ENCODE results near the gene C5orf63.
"Not testable (repeated sequence)": the region's sequence is repeated elsewhere in the genome, so short reads cannot be mapped to it uniquely, and the experiment has no call there.

The C5orf63 gene

GRCh38 chr5:127072861-127073846, at the start of gene C5orf63:
TSS of gene C5orf63 (minus strand) at chr5:127073502. CDS start at chr5:127058995, 14,507 bp downstream.
- peak; percentile 42 to 67 (median 48) for DNase-seq (ENCODE audit: low read depth in 4 of 4, low spot score in 1 of 4)

DNA sequence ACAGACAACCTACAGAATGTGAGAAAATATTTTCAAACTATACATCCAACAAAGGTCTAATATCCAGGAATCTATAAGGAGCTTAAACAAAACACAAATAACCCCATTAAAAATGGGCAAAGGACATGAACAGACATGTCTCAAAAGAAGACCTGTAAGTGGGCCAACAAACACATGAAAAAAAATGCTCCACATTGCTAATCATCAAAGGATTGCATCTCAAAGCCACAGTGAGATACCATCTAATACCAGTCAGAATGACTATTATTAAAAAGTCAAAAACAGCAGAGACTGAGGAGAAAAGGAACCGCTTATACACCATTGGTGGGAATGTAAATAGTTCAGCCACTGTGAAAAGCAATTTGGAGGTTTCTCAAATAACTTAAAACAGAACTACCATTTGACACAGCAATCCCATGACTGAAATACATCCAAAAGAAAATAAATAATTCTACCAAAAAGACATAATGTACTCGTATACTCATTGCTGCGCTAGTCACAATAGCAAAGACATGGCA, 39.1 kb upstream of the C5orf63 start:
- no peak for DNase-seq (ENCODE audit: low read depth in 4 of 4, low spot score in 1 of 4)

DNA sequence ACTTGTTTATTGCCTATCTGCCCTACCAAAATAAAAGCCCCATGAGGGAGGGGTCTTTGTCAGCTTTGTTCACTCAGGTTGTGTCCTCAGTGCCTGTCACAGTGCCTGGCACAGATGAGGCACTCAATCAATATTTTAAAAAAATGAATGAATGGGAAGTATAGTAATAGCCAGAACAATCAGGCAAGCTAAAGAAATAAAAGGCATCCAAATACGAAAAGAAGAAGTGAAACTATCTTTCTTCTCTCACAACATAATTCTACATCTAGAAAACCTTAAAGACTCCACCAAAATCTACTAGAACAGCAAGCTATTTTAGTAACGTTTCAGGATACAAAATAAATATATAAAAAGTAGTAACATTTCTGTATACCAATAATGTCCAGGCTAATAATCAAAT, 37.8 kb upstream of the C5orf63 start:
- DNase-seq (ENCODE audit: low read depth in 4 of 4, low spot score in 1 of 4) = no peak

DNA sequence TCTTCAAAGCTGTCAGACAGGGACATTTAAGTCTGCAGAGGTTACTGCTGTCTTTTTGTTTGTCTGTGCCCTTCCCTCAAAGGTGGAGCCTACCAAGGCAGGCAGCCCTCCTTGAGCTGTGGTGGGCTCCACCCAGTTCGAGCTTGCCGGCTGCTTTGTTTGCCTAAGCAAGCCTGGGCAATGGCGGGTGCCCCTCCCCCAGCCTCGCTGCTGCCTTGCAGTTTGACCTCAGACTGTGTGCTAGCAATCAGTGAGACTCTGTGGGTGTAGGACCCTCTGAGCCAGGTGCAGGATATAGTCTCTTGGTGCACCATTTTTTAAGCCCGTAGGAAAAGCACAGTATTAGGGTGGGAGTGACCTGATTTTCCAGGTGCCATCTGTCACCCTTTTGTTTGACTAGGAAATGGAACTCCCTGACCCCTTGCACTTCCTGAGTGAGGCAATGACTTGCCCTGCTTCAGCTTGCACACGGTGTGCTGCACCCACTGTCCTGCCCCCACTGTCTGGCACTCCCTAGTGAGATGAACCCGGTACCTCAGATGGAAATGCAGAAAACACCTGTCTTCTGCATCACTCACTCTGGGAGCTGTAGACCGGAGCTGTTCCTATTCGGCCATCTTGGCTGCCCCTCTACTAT, 35.4 kb upstream of the C5orf63 start:
- not testable (repeated sequence) for DNase-seq (ENCODE audit: low read depth in 4 of 4, low spot score in 1 of 4)

- DNase-seq (ENCODE audit: low read depth in 4 of 4, low spot score in 1 of 4) = no peak
These were observed 28.6 kb upstream of the C5orf63 start for GRCh38 chr5:127101935-127102334.

GRCh38 chr5:127101533-127101932, 28.2 kb upstream of the C5orf63 start:
- DNase-seq (ENCODE audit: low read depth in 4 of 4, low spot score in 1 of 4) = no peak

DNA sequence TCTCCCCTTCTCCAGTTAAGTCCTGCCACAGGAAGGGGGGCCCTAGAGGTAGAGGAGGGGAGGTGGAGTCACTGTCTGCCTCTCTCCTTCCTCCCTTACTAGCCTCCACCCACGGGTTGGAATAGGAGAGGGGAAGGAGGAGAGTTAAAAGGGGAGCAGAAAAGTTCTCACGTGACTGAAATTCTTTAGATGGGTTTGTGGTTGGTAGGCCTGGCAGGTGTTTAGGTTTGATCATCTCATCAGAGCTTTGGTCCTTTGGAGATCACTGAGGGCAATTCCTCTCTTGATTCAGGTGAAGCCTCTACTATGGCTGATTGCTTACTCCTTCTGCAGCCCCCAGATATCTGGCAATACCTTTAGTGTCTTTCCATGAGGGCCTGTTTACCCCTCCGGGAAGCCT, 24.9 kb upstream of the C5orf63 start:
- no peak for DNase-seq (ENCODE audit: low read depth in 4 of 4, low spot score in 1 of 4)

DNA sequence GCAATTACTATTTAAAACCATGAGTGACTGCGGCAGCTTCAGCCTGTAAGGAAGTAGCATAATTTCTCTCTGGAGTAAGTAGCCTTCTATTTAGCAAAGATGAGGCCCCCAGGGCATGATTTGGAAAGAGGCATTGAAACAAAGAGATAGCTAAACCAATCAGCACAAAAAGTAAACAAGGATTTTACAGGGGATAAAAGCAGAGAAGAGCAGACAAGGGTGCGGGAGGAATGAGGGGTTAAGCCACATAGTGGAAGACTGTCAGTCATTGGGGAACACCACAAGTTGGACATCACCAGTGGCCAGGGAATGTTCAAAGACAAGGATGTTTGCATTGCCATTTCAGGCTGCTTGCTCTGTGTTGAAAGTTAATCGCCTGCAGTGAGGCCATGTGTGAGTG, 24.0 kb upstream of the C5orf63 start:
- DNase-seq (ENCODE audit: low read depth in 4 of 4, low spot score in 1 of 4) = no peak

DNA sequence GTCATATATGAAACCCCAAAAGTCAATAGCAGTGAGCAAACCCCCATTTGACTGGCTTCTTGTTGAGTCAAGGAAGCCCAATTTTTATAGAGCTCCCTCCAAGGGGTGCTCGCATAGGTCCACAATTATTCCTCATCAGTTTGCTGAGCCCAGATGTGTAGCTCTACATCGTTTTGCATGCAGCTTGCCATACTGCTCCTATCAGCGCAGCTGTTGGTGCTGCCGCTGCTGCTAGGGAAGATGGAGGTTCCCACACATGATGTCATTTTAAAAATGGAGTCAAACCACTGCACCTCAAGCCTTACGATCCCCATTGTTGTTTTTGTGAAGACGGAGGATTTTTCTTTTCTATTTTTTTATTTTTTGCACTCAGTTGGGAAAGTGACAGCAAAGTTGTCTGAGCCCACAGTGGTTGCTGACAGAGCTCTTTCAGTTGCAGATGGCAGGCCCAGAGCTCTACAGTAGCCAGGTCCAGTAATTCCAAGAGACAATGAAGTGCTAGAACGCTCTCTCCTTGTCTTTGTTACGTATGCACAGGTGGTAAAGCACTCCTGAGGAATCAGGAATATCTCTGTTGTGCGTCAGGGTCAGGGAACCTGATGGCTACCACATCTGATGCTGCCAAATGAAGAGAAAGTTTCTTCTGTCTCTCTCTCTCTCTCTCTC, 23.2 kb upstream of the C5orf63 start:
- no peak for DNase-seq (ENCODE audit: low read depth in 4 of 4, low spot score in 1 of 4)

DNA sequence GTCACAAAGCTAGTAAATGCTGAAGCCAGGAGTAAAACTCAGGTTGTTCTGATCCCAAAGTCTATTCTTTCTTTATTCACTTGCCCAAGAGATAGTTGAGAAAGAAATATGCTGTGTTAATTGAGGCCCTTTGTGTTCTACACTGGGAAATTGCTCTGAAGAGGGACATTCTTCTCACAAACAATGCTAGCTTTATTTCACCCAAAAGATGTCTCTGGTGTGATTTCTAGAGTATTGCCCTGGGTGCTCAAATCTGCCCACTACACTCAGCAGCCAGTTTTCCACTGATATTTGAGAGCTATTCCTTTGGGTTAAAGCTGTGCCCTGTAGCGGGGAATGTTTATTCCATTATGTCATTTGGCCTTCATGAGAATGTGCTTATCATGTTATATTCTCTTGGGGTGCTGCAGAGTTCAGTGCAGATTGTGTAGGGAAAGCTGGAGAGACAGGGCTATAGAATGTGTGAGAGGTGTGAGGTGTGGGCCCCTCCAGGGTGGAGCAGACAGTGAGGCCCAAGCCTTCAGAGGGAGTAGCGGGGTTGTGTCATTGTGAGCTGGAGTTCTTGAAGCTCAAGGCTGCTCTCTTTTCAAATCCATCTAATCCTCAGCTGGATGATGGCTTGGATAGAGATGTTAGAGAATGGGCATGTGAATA, 21.0 kb upstream of the C5orf63 start:
- no peak for DNase-seq (ENCODE audit: low read depth in 4 of 4, low spot score in 1 of 4)

- no peak for DNase-seq (ENCODE audit: low read depth in 4 of 4, low spot score in 1 of 4)
These were observed 19.4 kb upstream of the C5orf63 start for GRCh38 chr5:127092690-127093089.

GRCh38 chr5:127089191-127089590, 15.9 kb upstream of the C5orf63 start:
- DNase-seq (ENCODE audit: low read depth in 4 of 4, low spot score in 1 of 4) = no peak

- no peak for DNase-seq (ENCODE audit: low read depth in 4 of 4, low spot score in 1 of 4)
These were observed 14.9 kb upstream of the C5orf63 start for GRCh38 chr5:127088251-127088650.

DNA sequence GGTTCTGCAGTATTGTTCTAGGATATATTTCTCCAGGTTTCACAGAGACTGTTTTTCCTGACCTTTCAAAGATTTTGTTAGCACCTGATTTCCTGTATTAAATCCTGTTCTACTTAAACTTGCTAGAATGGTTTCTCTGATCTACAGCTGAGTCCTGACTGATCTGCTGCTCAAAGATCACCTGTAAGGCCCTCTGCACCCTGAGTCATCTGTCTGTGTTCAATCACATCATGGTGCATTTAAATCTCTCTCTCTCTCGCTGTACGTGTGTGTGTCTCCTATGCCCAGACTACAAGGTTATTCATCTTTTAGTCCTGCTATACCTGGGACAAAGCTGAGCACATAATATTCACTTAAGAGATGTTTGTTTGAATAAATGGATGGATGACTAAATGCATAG, 13.3 kb upstream of the C5orf63 start:
- DNase-seq (ENCODE audit: low read depth in 4 of 4, low spot score in 1 of 4) = no peak

DNA sequence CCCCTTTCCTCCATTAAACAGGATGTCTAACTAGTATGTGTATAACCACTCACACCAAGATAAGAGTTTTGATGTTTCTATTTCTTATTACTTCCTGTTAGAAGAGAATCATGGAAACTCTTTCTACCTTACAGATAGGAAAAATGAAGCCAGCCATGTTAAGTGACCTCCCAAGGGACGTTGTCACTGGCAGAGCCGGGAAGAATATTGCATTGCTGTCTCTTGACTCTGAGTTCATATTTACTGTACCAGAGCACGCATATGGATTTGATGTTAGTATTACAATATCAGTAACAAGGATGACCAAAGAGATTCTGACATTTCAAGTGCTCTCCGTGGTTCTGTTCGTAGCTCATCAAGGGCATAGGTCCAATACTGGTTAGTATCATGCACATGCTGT, 12.5 kb upstream of the C5orf63 start:
- no peak for DNase-seq (ENCODE audit: low read depth in 4 of 4, low spot score in 1 of 4)

DNA sequence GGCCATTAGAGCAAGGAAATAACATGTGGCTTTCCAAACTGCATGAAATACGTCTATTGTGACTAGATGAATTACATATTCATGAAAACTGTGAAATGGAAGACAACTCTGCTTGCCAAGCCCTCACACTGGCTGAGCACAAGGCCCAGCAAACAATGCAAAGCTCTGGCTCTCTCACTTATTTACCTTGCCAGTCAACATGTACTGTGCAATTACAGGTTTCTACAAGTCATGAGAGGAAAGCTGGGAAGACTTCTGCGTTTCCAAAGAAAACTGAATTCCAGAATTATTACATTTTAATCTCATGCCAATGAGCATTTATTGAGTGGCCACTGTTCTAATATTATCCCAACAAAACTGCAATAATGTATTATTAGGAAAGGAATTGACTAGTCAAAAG, 12.1 kb upstream of the C5orf63 start:
- DNase-seq (ENCODE audit: low read depth in 4 of 4, low spot score in 1 of 4) = no peak

DNA sequence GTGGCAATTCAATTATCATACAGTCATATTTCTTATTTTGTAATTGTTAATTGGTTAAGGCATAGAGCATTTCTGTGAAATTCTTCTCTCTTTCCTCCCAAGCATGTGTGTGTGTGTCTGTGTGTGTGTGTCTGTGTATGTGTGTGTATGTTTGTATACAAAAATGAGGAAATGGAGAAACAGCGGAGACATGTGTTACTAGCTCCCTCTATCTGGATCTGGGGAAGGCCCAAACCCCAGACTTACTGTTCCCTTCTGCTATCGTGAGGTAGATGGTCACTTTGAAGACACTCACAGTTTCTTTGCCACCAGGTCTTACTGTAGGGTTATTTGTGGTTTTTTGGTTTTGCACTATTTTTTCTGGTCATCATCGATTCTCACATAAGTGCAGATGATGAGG, 11.4 kb upstream of the C5orf63 start:
- DNase-seq (ENCODE audit: low read depth in 4 of 4, low spot score in 1 of 4) = no peak

GRCh38 chr5:127083711-127084110, 10.4 kb upstream of the C5orf63 start:
- DNase-seq (ENCODE audit: low read depth in 4 of 4, low spot score in 1 of 4) = no peak

DNA sequence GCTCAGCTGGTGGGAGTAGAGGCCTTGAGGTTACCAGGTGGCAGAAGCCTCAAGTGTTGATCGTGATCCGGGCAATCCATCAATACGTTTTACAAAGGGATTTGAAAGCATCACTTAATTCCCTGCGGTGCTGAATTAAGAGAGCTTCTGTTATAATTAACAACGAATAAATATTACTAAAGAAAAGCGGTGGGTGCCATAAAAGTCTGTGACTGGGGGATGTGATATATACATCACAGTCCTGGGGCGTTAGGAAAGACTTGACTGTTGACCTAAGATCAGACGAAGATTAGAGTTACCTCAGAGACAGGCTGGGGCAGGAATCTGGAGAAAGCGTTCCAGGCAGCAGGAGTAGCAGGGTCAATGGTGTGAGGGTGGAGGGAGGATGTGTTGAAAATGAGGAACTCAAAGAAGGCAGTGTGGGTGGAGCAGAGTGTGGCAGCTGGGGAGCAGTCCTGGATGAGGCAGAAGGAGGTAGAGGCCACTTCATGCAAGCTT, 6.7 kb upstream of the C5orf63 start:
- DNase-seq (ENCODE audit: low read depth in 4 of 4, low spot score in 1 of 4) = no peak

DNA sequence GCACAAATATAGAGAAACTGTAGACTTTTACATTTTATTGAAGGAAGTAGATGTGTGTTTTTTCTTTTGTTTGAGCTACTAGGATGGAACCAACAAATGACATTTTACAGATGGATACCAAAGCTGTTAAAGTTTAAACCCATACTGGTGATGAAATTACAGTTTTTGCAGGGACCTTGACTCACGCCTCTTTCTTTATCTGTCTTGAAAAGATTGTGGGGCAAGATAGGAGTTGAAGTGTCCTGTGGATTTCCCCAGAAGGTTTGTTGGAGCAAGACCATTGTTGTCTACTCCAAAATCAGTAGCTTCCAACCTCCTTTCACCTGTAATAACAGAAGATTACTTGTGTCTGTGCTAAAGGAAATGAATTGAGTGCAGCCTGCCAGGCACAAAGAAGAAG, 4.1 kb upstream of the C5orf63 start:
- DNase-seq (ENCODE audit: low read depth in 4 of 4, low spot score in 1 of 4) = no peak

Measured in stimulated activated CD4-positive, alpha-beta T cell treated with anti-CD3 and anti-CD28 coated beads, Interleukin-1b, Interleukin-23, amount 100 ng/mL, for 24 hours (primary cell).